EL (cell line): ENCODE results near the gene KIF1A.

Experiments
- DNase-seq: peaks from one replicate; pipeline ENCODE4 v3.0.0-alpha.2; 2016

Gene KIF1A

GRCh38 chr2:240717681-240718581 is 102.1 kb downstream of the KIF1A start:
- no peak for DNase-seq

GRCh38 chr2:240717181-240717641 is 102.8 kb downstream of the KIF1A start:
- no peak for DNase-seq

GRCh38 chr2:240716130-240716798 is 103.8 kb downstream of the KIF1A start:
- no peak for DNase-seq

- DNase-seq = no peak
Measured at GRCh38 chr2:240714747-240715725, 105.0 kb downstream of the KIF1A start.

- no peak for DNase-seq
Measured at GRCh38 chr2:240713928-240714746, 105.9 kb downstream of the KIF1A start.

- DNase-seq = no peak
Measured at GRCh38 chr2:240713071-240713927, 106.7 kb downstream of the KIF1A start.

- DNase-seq = no peak
Measured at GRCh38 chr2:240712121-240712520, 107.9 kb downstream of the KIF1A start.

- DNase-seq = no peak
Measured at GRCh38 chr2:240711701-240712100, 108.3 kb downstream of the KIF1A start.

GRCh38 chr2:240711296-240711695 is 108.7 kb downstream of the KIF1A start:
- no peak for DNase-seq

- no peak for DNase-seq
Measured at GRCh38 chr2:240708457-240708856, 111.6 kb downstream of the KIF1A start.

- DNase-seq = no peak
Measured at GRCh38 chr2:240707821-240708220, 112.2 kb downstream of the KIF1A start.

GRCh38 chr2:240707043-240707756 is 112.8 kb downstream of the KIF1A start:
- DNase-seq = no peak

- DNase-seq = no peak
Measured at GRCh38 chr2:240705204-240705791, 114.7 kb downstream of the KIF1A start.

- no peak for DNase-seq
Measured at GRCh38 chr2:240704651-240705050, 115.4 kb downstream of the KIF1A start.

GRCh38 chr2:240703417-240704341 is 116.3 kb downstream of the KIF1A start:
- no peak for DNase-seq

- DNase-seq = no peak
Measured at GRCh38 chr2:240702640-240703011, 117.4 kb downstream of the KIF1A start.

- no peak for DNase-seq
Measured at GRCh38 chr2:240701736-240702639, 118.0 kb downstream of the KIF1A start.
